ENCODE results near the gene PPIL4. TPM values are rescaled to one million over a fixed set of nuclear protein-coding genes. Genes with fewer than 3 reads are reported as not detected.

PPIL4 gene
- total RNA-seq, 1 donor from 2014 or later, result 38.3 TPM

DNA sequence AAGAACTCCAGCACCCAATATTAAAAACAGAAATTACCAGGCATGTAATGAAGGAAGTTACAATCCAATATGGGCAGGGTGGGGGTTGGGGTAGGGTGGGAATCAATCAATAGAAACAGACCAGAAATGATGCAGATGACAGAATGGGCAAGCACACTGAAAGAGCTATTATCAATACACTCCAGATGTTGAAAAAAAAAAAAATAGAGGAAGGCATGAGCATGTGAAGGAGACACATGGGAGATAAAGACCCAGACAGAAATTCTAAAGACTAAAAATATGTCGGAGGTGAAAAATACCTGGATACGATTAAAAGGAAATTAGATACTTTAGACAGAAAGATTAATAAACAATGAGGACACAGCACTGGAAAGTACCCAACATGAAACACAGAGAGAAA, 42.0 kb downstream of the PPIL4 start:
- Mint-ChIP-seq H3K4me1 (ENCODE audit: low read depth) (no peaks in the 10 kb centered on the region), H3K27ac (no peak overlapping the region), H3K9me3 (ENCODE audit: low read depth) (no peaks in the 10 kb centered on the region), H3K36me3 (ENCODE audit: insufficient read depth) (peaks cover 9% of the 10 kb centered on the region), H3K4me3 (ENCODE audit: low read depth) (no peak overlapping the region), H3K27me3 (no peaks in the 10 kb centered on the region)
- TF ChIP-seq, protein P1, sequence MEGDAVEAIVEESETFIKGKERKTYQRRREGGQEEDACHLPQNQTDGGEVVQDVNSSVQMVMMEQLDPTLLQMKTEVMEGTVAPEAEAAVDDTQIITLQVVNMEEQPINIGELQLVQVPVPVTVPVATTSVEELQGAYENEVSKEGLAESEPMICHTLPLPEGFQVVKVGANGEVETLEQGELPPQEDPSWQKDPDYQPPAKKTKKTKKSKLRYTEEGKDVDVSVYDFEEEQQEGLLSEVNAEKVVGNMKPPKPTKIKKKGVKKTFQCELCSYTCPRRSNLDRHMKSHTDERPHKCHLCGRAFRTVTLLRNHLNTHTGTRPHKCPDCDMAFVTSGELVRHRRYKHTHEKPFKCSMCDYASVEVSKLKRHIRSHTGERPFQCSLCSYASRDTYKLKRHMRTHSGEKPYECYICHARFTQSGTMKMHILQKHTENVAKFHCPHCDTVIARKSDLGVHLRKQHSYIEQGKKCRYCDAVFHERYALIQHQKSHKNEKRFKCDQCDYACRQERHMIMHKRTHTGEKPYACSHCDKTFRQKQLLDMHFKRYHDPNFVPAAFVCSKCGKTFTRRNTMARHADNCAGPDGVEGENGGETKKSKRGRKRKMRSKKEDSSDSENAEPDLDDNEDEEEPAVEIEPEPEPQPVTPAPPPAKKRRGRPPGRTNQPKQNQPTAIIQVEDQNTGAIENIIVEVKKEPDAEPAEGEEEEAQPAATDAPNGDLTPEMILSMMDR (IDR thresholded peaks at IDR 0.05; ENCODE audit: unreplicated experiment), result no peak
- no peak for DNase-seq (ENCODE audit: low spot score, unreplicated experiment)

DNA sequence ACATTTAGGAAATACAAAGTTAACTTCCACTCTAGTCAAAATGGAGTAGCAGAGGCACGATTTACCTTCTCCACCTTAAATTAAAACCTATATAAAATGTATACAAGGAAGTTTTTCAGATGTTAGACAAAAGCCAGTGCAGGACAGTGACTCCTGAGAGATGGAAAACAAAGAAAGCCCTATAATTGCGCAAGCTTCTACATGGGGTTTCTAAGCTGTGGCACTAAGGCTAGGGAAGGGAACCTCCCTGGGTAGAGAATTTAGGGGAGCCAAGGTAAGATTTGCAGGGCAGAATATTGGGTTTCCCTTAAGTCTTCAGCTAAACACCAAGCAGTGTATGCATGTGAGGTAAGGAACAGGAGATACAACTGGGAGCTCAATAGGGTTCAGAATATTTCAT, 42.6 kb downstream of the PPIL4 start:
- TF ChIP-seq, protein P1 (IDR thresholded peaks at IDR 0.05; ENCODE audit: unreplicated experiment), result no peak
- H3K4me3 Mint-ChIP-seq (ENCODE audit: low read depth), result no peak overlapping the region
- DNase-seq (ENCODE audit: low spot score, unreplicated experiment), result no peak

DNA sequence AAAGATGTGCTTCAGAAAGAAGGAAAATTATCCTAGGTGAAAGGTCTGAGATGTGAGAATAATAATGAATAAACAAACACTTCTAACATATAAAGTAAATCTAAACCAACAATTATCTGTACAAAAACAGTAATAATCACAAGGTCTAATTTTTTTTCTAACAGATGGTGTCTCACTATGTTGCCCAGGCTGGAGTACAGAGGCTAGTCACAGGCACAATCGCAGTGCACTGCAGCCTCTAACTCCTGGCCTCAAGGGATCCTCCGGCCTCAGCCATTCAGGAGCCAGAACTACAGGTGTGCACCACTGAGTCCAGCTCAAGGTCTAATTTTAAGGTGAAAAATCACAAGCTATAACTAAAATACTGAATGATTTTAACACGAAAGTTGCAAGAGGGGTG, 44.1 kb downstream of the PPIL4 start:
- TF ChIP-seq, protein P1 (IDR thresholded peaks at IDR 0.05; ENCODE audit: unreplicated experiment), result no peak
- no peak for DNase-seq (ENCODE audit: low spot score, unreplicated experiment)
- H3K27ac Mint-ChIP-seq, result peak overlapping the region; percentile 38
- no peaks in the 10 kb centered on the region for H3K9me3 Mint-ChIP-seq (ENCODE audit: low read depth)
- no peaks in the 10 kb centered on the region for H3K4me1 Mint-ChIP-seq (ENCODE audit: low read depth)
- peaks cover 8% of the 10 kb centered on the region for H3K36me3 Mint-ChIP-seq (ENCODE audit: insufficient read depth)
- H3K27me3 Mint-ChIP-seq, result no peaks in the 10 kb centered on the region
- no peak overlapping the region for H3K4me3 Mint-ChIP-seq (ENCODE audit: low read depth)

More for the DNA sequence above, 42.6 kb downstream of the PPIL4 start:
- Mint-ChIP-seq H3K27ac (peak overlapping the region; percentile 37), H3K27me3 (no peaks in the 10 kb centered on the region), H3K36me3 (ENCODE audit: insufficient read depth) (peaks cover 9% of the 10 kb centered on the region), H3K4me1 (ENCODE audit: low read depth) (no peaks in the 10 kb centered on the region), H3K9me3 (ENCODE audit: low read depth) (no peaks in the 10 kb centered on the region)

DNA sequence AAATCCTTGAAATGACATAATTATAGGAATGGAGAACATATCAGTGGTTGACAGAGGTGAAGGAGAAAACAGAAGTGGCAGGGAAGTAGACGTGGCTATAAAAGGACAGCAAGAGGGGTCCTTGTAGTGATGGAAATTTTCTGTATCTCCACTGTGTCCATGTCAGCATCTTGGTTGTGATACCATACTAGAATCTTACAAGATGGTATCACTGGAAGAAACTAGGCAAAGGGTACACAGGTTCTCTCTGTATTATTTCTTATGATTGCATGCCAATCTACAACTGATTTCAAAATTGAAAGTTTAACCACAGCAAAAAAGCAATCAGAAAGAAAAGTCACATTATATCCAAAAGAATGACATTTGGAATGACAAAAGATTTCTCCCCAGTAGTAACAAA, 44.6 kb downstream of the PPIL4 start:
- Mint-ChIP-seq H3K9me3 (ENCODE audit: low read depth) (no peaks in the 10 kb centered on the region), H3K27ac (no peak overlapping the region), H3K27me3 (no peaks in the 10 kb centered on the region), H3K36me3 (ENCODE audit: insufficient read depth) (peaks cover 8% of the 10 kb centered on the region), H3K4me3 (ENCODE audit: low read depth) (no peak overlapping the region), H3K4me1 (ENCODE audit: low read depth) (no peaks in the 10 kb centered on the region)
- no peak for DNase-seq (ENCODE audit: low spot score, unreplicated experiment)
- TF ChIP-seq, protein P1 (IDR thresholded peaks at IDR 0.05; ENCODE audit: unreplicated experiment), result no peak

DNA sequence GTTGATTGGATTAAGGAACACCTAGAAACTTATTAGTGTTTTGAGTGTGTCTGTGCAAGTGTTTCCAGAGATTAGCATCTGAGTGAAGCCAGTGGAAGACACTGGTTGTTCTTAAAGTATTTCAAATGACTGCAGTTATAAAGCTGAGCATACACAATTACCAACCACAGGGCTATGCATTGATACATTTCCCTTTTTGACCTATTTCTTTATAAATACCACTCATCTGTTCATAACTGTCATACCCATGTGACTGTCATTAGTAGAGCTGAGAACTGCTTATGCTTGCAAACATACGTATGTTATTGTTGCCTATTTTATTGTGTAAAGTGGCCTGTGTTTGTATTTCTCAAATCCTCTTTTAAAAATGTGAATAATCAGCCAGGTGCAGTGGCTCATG, 45.7 kb downstream of the PPIL4 start:
- H3K27ac Mint-ChIP-seq, result no peak overlapping the region
- no peaks in the 10 kb centered on the region for H3K9me3 Mint-ChIP-seq (ENCODE audit: low read depth)
- H3K27me3 Mint-ChIP-seq, result no peaks in the 10 kb centered on the region
- no peaks in the 10 kb centered on the region for H3K36me3 Mint-ChIP-seq (ENCODE audit: insufficient read depth)
- TF ChIP-seq, protein P1 (IDR thresholded peaks at IDR 0.05; ENCODE audit: unreplicated experiment), result no peak
- H3K4me3 Mint-ChIP-seq (ENCODE audit: low read depth), result no peak overlapping the region
- H3K4me1 Mint-ChIP-seq (ENCODE audit: low read depth), result no peaks in the 10 kb centered on the region
- DNase-seq (ENCODE audit: low spot score, unreplicated experiment), result no peak

All from progenitor cell of endocrine pancreas (in vitro differentiated cells).